H9 (cell line): ENCODE results near the gene CHSY1. TPM values are rescaled to one million over a fixed set of nuclear protein-coding genes. Genes with fewer than 3 reads are reported as not detected.

ENCODE experiments used
- DNase-seq: peaks from one replicate; pipeline ENCODE4 v3.0.0-alpha.2; 2017
- H2AFZ ChIP-seq: one replicate; pipeline ENCODE4 v1.6.1; 2013; ENCODE audit warnings: mild to moderate bottlenecking, low read length, control low read depth, moderate library complexity
- H2AK5ac ChIP-seq: 2 replicates; pipeline ENCODE4 v1.6.1; 2013; ENCODE audit warnings: low read length, control low read depth, mixed read lengths; ENCODE audit not compliant: insufficient read length
- H2BK120ac ChIP-seq: one replicate; pipeline ENCODE4 v1.6.1; 2013; ENCODE audit warnings: low read depth, mild to moderate bottlenecking, low read length, control low read depth, inconsistent platforms; ENCODE audit not compliant: poor library complexity, severe bottlenecking
- H2BK12ac ChIP-seq: 2 replicates; pipeline ENCODE4 v1.6.1; 2013; ENCODE audit warnings: low read length, control low read depth, mixed read lengths, low read depth; ENCODE audit not compliant: insufficient read length
- H2BK15ac ChIP-seq: 2 replicates; pipeline ENCODE4 v1.6.1; 2013; ENCODE audit warnings: low read depth, low read length, control low read depth
- H2BK20ac ChIP-seq: one replicate; pipeline ENCODE4 v1.6.1; 2013; ENCODE audit warnings: low read depth, mild to moderate bottlenecking, low read length, control low read depth, inconsistent platforms; ENCODE audit not compliant: poor library complexity, severe bottlenecking
- H2BK5ac ChIP-seq: 2 replicates; pipeline ENCODE4 v1.6.1; 2013; ENCODE audit warnings: low read length, control low read depth, mixed read lengths; ENCODE audit not compliant: insufficient read length
- H3K14ac ChIP-seq: 2 replicates; pipeline ENCODE4 v1.6.1; 2013; ENCODE audit warnings: low read length, control low read depth; ENCODE audit not compliant: insufficient read depth
- H3K18ac ChIP-seq: 2 replicates; pipeline ENCODE4 v1.6.1; 2013; ENCODE audit warnings: low read depth, mild to moderate bottlenecking, mixed read lengths, low read length, control low read depth; ENCODE audit not compliant: insufficient read length
- H3K23ac ChIP-seq: 2 replicates; pipeline ENCODE4 v1.6.1; 2013; ENCODE audit warnings: low read length, control low read depth, mixed read lengths, low read depth; ENCODE audit not compliant: insufficient read length
- H3K23me2 ChIP-seq: 2 replicates; pipeline ENCODE4 v1.6.1; 2013; ENCODE audit warnings: low read depth, mild to moderate bottlenecking, mixed read lengths, low read length, control low read depth; ENCODE audit not compliant: insufficient read length, poor library complexity, severe bottlenecking
- H3K27ac ChIP-seq: 2 replicates; pipeline ENCODE4 v1.5.1; 2013; ENCODE audit warnings: low read length, control low read depth, mixed read lengths, low read depth; ENCODE audit not compliant: insufficient read length
- H3K27me3 ChIP-seq: 2 replicates; pipeline ENCODE4 v1.6.1; 2013; ENCODE audit warnings: low read length, control low read depth, inconsistent platforms; ENCODE audit not compliant: insufficient read depth
- H3K4ac ChIP-seq: 2 replicates; pipeline ENCODE4 v1.6.1; 2013; ENCODE audit warnings: low read depth, mild to moderate bottlenecking, control low read depth, inconsistent platforms, low read length, moderate library complexity
- H3K4me1 ChIP-seq: 2 replicates; pipeline ENCODE4 v1.6.1; 2013; ENCODE audit warnings: low read length, control low read depth, inconsistent platforms; ENCODE audit not compliant: insufficient read depth
- H3K4me2 ChIP-seq: 2 replicates; pipeline ENCODE4 v1.6.1; 2013; ENCODE audit warnings: low read length, control low read depth, mixed read lengths; ENCODE audit not compliant: insufficient read length, insufficient read depth
- H3K56ac ChIP-seq: 2 replicates; pipeline ENCODE4 v1.6.1; 2013; ENCODE audit warnings: low read depth, mild to moderate bottlenecking, mixed read lengths, low read length, control low read depth; ENCODE audit not compliant: insufficient read length
- H3K79me1 ChIP-seq: 2 replicates; pipeline ENCODE4 v1.6.1; 2013; ENCODE audit warnings: low read depth, mild to moderate bottlenecking, moderate library complexity, low read length, control low read depth, inconsistent platforms; ENCODE audit not compliant: insufficient read depth, poor library complexity, severe bottlenecking
- H3K79me2 ChIP-seq: 2 replicates; pipeline ENCODE4 v1.6.1; 2013; ENCODE audit warnings: low read length, control low read depth, inconsistent platforms; ENCODE audit not compliant: insufficient read depth
- H3K9ac ChIP-seq: 2 replicates; pipeline ENCODE4 v1.6.1; 2013; ENCODE audit warnings: low read length, control low read depth, mixed read lengths; ENCODE audit not compliant: insufficient read length; ENCODE audit errors: extremely low read depth
- H3K9me3 ChIP-seq: one replicate; pipeline ENCODE4 v1.6.1; 2013; ENCODE audit warnings: low read depth, low read length, inconsistent platforms; ENCODE audit not compliant: control insufficient read depth
- H3T11ph ChIP-seq: one replicate; pipeline ENCODE4 v1.6.1; 2013; ENCODE audit warnings: mild to moderate bottlenecking, low read length, control low read depth, inconsistent platforms
- H4K20me1 ChIP-seq: one replicate; pipeline ENCODE4 v1.6.1; 2013; ENCODE audit not compliant: control insufficient read depth, insufficient read length, insufficient read depth
- H4K5ac ChIP-seq: 2 replicates; pipeline ENCODE4 v1.6.1; 2013; ENCODE audit warnings: low read depth, mild to moderate bottlenecking, mixed read lengths, low read length, control low read depth; ENCODE audit not compliant: insufficient read length
- H4K8ac ChIP-seq: replicated peaks from 2 replicates; pipeline ENCODE4 v1.6.1; 2013; ENCODE audit warnings: low read length, control low read depth, mixed read lengths, low read depth; ENCODE audit not compliant: insufficient read length
- H4K91ac ChIP-seq: 2 replicates; pipeline ENCODE4 v1.6.1; 2013; ENCODE audit warnings: low read depth, mild to moderate bottlenecking, moderate library complexity, mixed read lengths, low read length, control low read depth; ENCODE audit not compliant: insufficient read length
- H3K27ac Mint-ChIP-seq, 3 experiments: 2 replicates in 2 of 3; 3 replicates in 1 of 3; pipeline ENCODE4 v1.8.0; 2020 to 2021; ENCODE audit warnings: mixed read lengths in 3 of 3, mild to moderate bottlenecking in 1 of 3, moderate library complexity in 1 of 3
- H3K27me3 Mint-ChIP-seq: 2 replicates; pipeline ENCODE4 v1.8.0; 2021; ENCODE audit warnings: low read depth, mild to moderate bottlenecking, moderate library complexity, mixed read lengths
- H3K36me3 Mint-ChIP-seq, 3 experiments: 2 replicates in 2 of 3; 3 replicates in 1 of 3; pipeline ENCODE4 v1.8.0; 2020 to 2021; ENCODE audit warnings: low read depth in 3 of 3, mixed read lengths in 3 of 3; ENCODE audit not compliant: insufficient read depth in 1 of 3
- H3K4me1 Mint-ChIP-seq, 2 experiments: 2 replicates each; pipeline ENCODE4 v1.8.0; 2020; ENCODE audit warnings: mixed read lengths in 2 of 2
- H3K4me3 Mint-ChIP-seq, 2 experiments: 2 replicates in 1 of 2; 3 replicates in 1 of 2; pipeline ENCODE4 v1.8.0; 2020 to 2021; ENCODE audit warnings: mild to moderate bottlenecking in 2 of 2, mixed read lengths in 2 of 2, moderate library complexity in 1 of 2
- H3K9me3 Mint-ChIP-seq, 2 experiments: 2 replicates in 1 of 2; 3 replicates in 1 of 2; pipeline ENCODE4 v1.8.0; 2020; ENCODE audit warnings: mild to moderate bottlenecking in 2 of 2, mixed read lengths in 2 of 2, moderate library complexity in 1 of 2
- CTCF ChIP-seq: fragments of 200-600 bp; sonication (generic); conservative IDR thresholded peaks from 3 replicates; pipeline ENCODE4 v1.8.0; 2021; ENCODE audit warnings: antibody characterized with exemption, mild to moderate bottlenecking
- WGBS: extraction: QIAGEN DNeasy Blood & Tissue Kit; methylation state at CpG from one replicate; pipeline ENCODE4 v1.1.7; 2013; ENCODE audit warnings: missing lambda C conversion rate, low lambda C conversion rate, mixed read lengths; ENCODE audit not compliant: insufficient read length; ENCODE audit errors: extremely low coverage; 5-methylcytosine and 5-hydroxymethylcytosine counted together
- total RNA-seq: library from RNA; stranded (reverse); gene quantifications from 2 replicates; pipeline ENCODE4 v1.2.1, GENCODE V29; 2021

Gene CHSY1
- total RNA-seq, 1 experiment from 2014 or later = 68.3 TPM

- Mint-ChIP-seq H3K4me3 (no peak overlapping the region), H3K36me3 (no peaks in the 10 kb centered on the region), H3K27me3 (peaks cover 3% of the 10 kb centered on the region), H3K9me3 (no peaks in the 10 kb centered on the region), H3K4me1 (peaks cover 0 to 7% of the 10 kb centered on the region in 2 experiments; a peak in 2 of 4 replicates), H3K27ac (no peak overlapping the region)
- Histone ChIP-seq H2BK20ac (no peak overlapping the region), H3K23ac (no peak overlapping the region), H4K91ac (no peak overlapping the region), H3K14ac (no peak overlapping the region), H3K4me1 (no peaks in the 10 kb centered on the region), H2AK5ac (no peak overlapping the region), H2BK12ac (no peak overlapping the region), H3K18ac (no peak overlapping the region), H2BK120ac (no peak overlapping the region), H2AFZ (no peak overlapping the region), H3K9me3 (no peaks in the 10 kb centered on the region), H3K56ac (no peak overlapping the region), H2BK15ac (no peak overlapping the region), H3K4me2 (no peak overlapping the region), H3K4ac (no peak overlapping the region), H4K20me1 (no peaks in the 10 kb centered on the region), H4K5ac (no peak overlapping the region), H3T11ph (no peak overlapping the region), H2BK5ac (no peak overlapping the region), H3K27me3 (no peaks in the 10 kb centered on the region), H3K9ac (no peak overlapping the region), H3K23me2 (no peaks in the 10 kb centered on the region), H3K79me2 (no peaks in the 10 kb centered on the region), H3K79me1 (no peaks in the 10 kb centered on the region), H3K27ac (no peak overlapping the region), H4K8ac (no peak overlapping the region)
- TF ChIP-seq CTCF = no peak
- DNase-seq = no peak
- WGBS = no CpG with 5 or more reads among the region's 17 CpGs
These were observed 103.5 kb downstream of the CHSY1 start for GRCh38 chr15:101148166-101148880.
